Measurements from ENCODE around the gene NOG.

GRCh38 chr17:56599088-56599487, 5.6 kb downstream of the NOG start:
- TF ChIP-seq CTCF (IDR thresholded peaks at IDR 0.05; ENCODE audit: poor library complexity), result no peak
- TF ChIP-seq EZH2 (IDR thresholded peaks at IDR 0.05; ENCODE audit: borderline replicate concordance), result no peak
- TF ChIP-seq EZH2phosphoT487 (IDR thresholded peaks at IDR 0.05; ENCODE audit: low read depth, severe bottlenecking, unreplicated experiment), result no peak
